Occipital lobe (tissue), 2 donors: ENCODE data around the gene CTXND2. TPM values are rescaled to one million over a fixed set of nuclear protein-coding genes. Genes with fewer than 3 reads are reported as not detected.
"Not testable (repeated sequence)": the region's sequence is repeated elsewhere in the genome, so short reads cannot be mapped to it uniquely, and the experiment has no call there.

Experiments used
- DNase-seq: peaks from one replicate; lab custom pipeline; 2025; lab: John Stamatoyannopoulos, UW
- total RNA-seq: library from RNA; depleted of rRNA; stranded (reverse); fragments of >200 nt; gene quantifications from one replicate; pipeline ENCODE4 v1.2.3, GENCODE V29; 2014

The CTXND2 gene
- total RNA-seq: not detected

DNA sequence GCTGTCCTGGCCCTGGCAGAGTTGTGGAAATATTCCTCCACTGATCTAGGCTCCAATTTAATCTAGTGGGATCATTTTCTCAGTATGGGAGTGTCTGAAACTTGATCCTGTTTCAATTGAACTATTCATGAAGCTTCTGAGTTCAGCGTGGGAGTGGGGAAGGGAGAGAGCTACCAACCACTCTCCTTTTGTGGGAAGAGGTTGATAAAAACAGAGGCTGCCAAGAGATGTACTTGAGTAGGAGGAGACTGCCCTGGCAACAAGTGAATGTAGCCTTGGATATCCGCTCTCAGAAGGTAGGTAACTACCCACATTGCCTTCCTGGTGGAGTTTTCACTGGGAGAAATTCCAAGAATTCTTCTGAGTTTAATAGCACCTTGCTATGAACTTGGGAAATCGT, at the start of gene CTXND2:
TSS of gene CTXND2 (plus strand) at position 119 of the 400 bp plus-strand sequence. CDS start 25,179 bp downstream, outside the sequence.
- no peak for DNase-seq

DNA sequence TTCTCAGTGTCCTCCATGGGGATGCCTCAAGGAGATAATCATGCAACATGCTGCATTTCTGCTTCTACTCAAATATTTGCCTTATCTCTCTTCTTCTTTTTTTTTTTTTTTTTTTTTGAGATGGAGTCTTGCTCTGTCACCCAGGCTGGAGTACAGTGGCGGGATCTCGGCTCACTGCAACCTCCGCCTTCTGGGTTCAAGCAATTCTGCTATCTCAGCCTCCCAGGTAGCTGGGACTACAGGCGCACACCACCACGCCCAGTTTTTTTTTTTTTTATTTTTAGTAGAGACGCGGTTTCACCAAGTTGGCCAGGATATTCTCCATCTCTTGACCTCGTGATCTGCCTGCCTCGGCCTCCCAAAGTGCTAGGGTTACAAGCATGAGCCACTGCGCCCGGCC, 46.1 kb upstream of the CTXND2 start:
- not testable (repeated sequence) for DNase-seq

DNA sequence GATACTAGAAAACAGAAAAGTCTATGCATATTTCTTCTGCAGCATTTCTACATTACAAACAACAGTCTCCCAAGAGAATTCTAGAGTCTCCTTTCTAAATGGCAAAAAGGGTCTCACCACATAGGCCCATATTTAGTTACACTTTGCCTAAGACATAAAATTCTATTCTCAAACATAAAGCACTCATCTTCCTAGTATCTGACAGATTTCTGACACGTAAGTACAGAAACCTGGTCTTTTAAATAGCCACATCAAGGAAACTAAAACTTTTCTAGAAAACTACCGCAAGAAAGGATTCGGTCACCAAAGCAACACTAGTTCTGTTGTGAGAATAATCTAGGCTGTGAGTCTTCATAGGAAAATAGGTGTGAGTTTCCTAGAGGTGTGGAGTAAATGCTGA, 45.3 kb upstream of the CTXND2 start:
- DNase-seq: no peak

DNA sequence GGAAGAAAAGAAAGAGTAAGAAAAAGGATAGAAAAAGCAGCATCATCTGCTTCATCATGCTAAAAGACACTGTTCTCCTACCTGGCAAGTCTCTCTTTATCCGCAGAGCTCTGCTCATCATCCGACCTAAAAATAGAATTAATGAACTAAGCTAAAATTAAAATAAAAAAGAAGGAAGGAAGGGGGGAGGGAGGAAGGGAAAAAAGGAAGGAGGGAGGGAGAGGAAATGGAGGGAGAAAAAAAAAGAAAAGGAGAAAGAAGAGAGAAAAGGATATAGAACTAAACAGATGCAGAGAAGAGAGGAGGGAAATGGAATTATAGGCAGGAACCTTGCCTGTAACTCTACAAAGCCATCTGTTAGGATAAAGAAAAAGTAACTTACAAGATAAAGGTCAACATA, 44.6 kb upstream of the CTXND2 start:
- no peak for DNase-seq

DNA sequence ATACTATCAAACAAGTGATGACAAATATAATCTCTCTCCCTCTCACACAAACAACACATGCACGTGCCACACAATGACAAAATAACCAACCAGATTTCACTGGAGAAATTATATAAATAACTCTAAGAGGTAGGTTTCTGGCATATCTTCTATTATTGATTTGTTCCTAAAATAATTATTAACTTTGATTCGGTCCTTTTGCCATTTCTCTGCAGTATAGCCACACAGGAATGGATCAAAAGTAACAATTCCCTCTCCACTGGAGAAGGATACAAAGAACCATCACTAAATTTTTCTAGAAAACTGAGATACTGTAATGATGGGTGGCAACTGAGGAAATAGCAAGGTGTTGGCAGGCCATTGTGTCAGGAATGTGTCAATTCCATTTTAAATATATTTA, 44.0 kb upstream of the CTXND2 start:
- no peak for DNase-seq

DNA sequence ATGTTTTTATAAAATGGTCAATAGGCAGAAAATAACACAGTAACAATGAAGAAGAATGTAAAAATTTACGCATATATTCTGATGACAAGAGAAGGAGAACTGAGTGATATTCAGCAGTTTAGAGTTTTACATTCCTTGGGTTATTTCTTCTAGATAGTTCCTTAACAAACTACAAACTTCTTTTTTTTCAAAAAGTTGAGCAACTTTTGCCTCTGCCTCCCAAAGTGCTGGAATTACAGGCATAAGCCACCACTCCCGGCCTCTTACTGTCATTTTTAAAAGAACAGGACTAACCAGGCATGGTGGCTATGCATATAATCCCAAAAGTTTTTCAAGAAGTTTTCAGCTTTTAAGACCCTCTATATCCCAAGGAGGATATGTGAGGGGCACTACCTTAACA, 43.5 kb upstream of the CTXND2 start:
- no peak for DNase-seq

DNA sequence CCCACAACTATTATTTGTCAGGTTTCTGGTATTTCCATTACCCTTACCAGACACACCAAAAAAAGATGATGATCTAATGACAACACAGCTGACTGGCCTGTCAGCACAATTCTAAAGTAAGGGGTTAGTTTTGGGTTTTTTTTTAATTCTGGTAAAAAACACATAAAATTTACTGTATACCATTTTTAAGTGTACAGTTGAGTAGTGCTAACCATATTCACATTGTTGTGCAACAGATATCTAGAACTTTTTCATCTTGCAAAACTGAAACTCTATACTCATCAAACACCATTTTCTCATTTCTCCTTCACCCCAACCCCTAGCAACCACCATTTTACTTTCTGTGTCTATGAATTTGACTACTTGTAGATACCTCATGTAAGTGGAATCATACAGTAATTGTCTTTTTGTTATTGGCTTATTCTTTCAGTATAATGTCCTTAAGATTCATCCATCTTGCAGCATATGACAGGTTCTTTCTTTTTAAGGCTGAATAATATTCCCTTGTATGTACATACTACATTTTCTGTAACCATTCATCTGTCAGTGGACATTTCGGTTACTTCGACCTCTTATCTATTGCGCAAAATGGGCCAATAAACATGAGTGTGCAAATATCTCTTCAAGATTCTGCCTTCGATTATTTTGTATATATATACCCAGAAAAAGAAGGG, 40.3 kb upstream of the CTXND2 start:
- DNase-seq: no peak

DNA sequence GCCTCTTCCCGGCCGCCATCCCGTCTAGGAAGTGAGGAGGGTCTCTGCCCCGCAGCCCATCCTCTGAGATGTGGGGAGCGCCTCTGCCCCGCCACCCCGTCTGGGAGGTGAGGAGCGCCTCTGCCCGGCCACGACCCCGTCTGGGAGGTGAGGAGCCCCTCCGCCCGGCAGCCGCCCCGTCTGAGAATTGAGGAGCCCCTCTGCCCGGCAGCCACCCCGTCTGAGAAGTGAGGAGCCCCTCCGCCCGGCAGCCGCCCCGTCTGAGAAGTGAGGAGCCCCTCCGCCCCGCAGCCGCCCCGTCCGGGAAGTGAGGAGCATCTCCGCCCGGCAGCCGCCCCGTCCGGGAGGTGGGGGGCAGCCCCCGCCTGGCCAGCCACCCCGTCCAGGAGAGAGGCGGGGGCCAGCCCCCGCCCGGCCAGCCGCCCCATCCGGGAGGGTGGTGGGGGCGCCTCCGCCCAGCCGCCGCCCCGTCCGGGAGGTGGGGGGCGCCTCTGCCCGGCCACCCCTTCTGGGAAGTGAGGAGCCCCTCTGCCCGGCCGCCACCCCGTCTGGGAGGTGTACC, 36.1 kb upstream of the CTXND2 start:
- not testable (repeated sequence) for DNase-seq

DNA sequence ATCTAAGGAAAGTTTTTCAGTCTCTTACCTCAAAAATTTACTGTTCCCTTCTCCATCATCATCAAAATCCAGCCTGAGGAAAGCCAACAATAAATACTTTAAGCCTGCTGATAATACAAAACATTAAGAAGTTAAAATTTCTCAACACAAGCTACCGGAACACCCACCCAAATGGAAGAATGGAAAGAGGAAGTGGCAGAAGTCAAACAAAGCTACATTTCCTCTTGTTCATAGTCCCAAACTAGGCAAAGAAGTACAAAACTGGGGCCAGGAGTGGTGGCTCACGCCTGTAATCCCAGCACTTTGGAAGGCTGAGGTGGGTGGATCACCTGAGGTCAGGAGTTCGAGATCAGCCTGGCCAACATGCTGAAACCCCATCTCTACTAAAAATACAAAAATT, 34.2 kb upstream of the CTXND2 start:
- DNase-seq: not testable (repeated sequence)

DNA sequence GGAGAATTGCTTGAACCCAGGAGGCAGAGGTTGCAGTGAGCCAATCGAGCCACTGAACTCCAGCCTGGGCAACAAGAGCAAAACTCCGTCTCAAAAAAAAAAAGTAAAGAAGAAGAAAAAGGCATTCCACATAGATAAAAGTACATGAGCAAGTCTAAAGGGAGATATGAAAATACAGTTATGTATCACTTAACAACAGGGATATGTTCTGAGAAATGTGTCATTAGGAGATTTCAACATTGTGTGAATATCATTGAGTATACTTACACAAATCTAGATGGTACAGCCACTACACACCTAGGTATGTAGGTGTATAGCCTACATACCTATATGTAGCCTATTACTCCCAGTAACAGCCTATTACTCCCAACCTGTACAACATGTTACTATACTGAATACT, 23.2 kb upstream of the CTXND2 start:
- no peak for DNase-seq

DNA sequence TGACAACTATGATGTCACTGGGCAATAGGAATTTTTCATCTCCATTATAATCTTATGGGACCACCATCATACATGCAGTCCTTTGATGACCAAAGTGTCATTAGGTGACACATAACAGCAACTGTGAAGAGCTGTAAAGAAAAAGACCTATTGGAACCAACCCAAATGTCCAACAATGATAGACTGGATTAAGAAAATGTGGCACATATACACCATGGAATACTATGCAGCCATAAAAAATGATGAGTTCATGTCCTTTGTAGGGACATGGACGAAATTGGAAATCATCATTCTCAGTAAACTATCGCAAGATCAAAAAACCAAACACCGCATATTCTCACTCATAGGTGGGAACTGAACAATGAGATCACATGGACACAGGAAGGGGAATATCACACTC, 22.7 kb upstream of the CTXND2 start:
- DNase-seq: not testable (repeated sequence)

DNA sequence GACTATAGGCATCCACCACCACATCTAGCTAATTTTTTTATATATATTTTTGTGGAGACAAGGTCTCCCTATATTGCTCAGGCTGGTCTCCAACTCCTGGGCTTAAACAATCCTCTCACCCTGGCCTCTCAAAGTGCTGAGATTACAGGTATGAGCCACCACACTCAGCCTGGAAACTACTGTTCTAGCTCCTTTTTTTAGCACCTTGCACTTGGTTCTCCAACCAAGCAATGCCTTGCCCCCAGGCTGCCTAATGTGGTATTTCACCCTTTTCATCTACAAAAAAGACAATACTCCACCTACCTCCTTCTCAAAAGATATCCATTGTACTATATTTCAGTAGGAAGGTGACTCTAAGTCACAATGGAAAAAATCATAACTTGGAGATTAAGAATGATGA, 17.3 kb upstream of the CTXND2 start:
- DNase-seq: no peak

DNA sequence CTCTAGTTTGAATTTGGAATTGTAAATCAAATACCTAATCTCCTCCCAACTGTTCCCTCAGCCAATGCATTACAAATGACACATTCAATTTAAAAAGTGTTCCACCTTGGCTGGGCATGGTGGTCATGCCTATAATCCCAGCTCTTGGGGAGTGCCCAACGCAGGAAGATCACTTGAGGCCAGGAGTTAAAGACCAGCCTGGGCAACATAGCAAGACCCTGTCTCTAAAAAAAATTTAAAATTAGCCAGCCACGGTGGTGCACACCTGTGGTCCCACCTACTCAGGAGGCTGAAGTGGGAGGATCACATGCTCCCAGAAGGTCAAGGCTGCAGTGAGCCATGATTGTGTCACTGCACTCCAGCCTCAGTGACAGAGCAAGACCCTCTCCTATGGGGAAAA, 14.4 kb upstream of the CTXND2 start:
- no peak for DNase-seq

DNA sequence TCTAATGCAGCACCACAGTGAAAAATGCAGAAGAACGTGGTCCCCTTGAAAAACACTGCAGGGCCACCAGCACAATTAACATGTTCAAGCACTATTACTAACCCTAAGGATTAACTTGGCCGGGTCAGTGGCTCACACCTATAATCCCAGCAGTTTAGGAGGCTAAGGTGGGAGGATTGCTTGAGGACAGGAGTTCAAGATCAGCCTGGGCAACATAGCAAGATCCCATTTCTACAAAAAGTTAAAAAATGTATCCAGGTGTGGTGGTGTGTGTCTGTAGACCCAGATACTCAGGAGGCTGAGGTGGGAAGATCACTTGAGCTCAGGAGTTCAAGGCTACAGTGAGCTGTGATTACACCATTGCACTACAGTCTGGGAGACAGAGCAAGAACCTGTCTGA, 13.4 kb upstream of the CTXND2 start:
- no peak for DNase-seq

DNA sequence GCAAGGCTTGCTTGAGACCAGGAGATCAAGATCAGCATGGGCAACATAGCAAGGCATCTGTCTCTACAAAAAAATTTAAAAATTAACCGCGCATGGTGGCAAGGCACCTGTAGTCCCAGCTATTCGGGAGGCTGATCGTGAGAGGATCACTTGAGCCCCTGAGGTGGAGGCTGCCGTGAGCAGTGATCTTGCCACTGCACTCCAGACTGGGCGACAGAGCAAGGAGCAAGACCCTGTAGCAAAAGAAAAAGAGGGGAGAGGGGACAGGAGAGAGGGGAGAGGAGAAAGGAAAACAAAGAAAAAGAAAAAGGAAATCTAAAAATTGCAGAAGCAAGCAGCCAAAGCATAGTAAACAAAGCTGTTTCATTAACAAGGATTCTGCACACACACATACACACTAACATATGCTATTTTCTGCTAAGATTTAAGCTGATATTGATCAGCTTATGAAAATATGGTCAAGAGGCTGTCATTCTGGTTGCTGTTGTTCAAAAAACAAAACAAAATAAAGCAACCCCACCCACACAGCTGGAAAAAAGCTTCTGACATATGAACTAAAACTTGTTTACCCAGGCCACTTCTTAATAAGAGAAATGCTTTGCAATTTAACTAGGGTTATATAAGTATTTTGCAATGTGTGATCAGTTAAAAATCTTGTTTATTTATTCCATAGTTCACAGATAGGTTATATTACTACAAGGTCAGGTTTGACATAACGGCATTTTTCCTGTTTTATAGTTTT, 12.3 kb upstream of the CTXND2 start:
- no peak for DNase-seq

DNA sequence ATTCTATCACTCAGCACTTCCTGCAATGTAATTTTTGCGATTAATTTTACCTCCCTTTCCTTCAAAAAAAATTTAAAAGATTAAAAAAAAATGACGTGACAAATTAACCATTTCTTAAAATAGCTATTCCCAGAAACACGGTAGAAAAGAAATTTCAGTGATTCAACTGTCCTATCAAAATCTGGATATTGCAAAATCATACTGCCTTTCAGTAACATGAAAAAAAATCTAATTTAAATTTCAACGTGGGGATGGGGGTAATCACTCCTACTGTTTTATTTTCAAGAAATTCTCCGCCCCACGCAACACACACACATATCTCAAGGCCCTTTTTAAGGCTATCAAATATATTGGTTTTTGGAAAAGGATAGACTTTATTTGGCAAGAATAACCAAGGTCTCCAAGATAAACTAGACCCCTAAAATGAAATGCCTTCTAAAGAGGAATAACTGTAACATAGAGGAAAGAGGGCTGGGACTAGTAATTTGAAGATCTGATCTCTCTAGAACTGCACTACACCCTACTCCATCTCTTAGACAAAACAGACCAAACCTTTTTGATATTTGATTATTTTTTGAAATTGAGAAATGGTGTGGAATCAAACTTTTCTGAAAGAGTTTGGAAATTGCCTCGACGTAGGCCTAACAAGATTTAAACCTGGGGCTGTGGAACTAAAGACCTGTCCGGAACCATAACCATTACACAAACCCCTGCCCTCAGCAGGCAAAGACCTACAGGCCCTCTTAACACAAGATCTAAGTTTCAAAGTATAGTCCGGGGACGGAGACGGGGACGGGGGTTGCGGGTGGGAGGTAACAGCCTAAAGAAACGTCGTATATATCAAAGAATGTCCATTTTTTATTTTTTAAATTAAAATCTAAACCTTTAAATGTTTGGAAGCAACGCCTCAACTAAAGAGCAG, 11.5 kb upstream of the CTXND2 start:
- no peak for DNase-seq

DNA sequence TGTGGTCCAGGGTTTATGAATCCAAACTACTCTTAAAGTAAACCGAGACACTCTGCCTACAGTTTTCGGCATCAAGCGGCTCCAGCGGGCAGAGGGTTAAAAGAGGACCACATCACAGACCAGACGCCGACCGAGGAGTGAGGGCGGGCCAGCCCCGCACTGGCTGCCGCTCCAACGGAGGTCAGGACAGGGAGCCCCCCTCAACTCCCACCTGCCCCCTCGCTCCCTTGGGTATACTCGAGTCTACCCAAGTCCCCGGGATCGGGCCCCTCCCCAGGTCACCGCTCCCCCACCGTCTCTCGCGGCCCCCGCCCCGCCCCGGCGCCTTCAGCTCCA, 10.8 kb upstream of the CTXND2 start:
- no peak for DNase-seq

DNA sequence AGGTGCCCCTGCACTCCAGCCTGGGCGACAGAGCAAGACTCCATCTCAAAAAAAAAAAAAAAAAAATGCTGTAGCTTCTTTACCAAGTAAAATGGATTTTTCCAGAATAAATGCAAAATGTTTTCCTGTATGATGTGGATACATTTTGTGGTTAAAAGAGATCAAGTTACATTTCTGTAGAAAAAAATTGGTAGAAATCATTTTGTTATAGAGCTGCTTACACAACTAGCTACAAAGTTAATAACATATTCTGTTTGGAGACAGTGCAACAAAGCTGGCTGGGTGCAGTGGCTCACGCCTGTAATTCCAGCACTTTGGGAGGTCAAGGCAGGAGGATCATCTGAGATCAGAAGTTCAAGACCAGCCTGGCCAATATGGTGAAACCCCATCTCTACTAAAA, 8.0 kb upstream of the CTXND2 start:
- DNase-seq: not testable (repeated sequence)

DNA sequence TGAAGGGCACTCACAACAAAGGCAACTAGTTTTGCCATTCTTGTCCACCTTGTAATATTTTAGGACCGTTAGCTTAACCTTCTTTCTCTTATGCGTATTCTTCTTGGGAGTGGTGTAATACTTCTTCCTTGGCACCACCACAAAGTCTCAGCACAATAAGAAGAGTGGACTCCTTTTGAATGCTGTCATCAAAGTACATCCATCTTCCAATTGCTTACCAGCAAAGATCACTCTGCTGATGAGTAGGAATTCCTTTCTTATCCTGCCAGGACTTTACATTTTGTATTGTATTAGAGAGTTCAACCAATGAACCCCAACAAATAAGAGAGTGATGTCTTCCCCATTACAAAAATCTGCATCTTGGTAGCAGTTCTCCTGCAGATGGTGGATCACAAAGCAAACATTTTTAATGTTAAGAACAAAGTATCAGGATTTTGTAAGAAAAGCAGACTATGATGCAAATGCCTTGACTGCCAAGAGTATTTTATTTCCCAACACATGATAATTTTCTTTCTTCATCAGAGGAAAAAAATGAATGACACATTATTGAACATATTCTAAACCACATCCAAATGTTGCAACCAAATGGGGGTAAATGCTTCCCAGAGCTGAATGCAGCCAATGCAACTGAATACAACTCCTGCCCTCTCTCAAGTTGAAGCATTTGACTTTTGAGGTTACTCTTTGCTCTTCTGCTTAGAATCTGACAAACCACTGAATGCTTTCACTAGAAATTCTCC, 5.4 kb upstream of the CTXND2 start:
- DNase-seq: no peak

DNA sequence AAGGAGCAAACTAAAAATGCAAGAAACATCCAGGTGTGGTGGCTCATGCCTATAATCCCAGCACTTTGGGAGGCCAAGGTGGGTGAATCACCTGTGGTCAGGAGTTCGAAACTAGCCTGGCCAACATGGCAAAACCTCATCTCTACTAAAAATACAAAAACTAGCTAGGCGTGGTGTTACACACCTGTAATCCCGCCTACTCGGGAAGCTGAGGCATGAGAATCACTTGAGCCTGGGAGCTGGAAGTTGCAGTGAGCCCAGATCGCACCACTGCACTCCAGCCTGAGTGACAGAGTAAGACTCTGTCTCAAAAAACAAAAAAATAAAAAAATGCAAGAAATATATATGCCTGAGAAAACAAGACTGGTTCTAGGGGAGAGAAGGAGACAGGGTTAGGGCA, 3.8 kb upstream of the CTXND2 start:
- DNase-seq: not testable (repeated sequence)

DNA sequence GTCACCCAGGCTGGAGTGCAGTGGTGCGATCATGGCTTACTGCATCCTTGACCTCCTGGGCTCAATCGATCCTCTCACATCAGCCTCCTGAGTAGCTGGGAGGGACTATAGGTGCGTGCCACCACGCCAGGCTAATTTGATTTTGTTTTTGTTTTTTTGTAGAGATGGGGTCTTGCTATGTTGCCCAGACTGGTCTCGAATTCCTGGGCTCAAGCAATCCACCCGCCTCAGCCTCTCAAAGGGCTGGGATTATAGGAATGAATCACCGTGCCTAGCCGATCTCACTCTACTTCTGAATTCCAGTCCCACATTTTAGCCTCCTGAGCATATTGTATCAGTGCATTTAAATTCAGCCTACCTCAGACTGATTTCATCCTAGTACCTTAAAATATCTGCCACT, 1.8 kb downstream of the CTXND2 start:
- DNase-seq: no peak
